ENCODE measurements around the gene CDS2.

The CDS2 gene

DNA sequence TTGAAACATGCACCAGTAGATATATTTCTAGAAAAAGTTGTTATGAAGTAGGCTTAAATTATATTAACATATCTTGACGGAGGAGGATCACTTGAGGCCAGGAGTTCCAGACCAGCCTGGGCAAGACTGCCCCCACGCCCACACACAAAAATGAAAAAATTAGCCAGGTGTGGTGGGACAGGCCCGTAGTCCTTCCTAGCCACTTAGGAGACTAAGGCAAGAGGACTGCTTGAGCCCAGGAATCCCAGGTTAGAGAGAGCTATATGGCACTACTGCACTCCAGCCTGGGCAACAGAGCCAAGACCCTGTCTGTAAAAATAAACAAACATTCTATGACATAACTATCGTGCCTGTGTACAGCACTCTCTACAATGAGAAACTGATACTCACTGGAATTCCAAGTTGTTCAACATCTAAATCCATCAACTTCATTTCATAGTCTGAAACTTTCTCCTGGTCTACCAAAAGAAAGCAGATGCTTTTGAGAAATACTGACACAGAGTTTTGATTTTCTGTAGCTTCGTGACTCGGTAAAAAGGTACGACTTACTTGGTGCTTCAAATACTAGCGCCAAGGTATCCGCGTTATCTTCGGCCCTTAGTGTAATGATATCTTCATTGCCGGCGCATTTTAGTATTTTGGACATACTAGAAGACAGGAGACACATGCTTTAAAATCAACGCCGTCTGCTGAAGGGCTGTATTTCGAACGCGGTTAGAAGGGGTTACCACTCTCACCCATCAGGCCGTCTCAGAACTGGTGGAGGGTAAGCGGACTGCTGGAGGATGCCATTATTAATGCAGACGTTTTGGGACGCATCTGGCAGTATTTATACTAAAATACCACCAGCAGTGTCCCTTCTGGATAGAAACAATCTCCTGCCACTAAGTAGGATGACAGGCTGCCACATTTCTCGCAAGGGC, 8.3 kb upstream of the CDS2 start:
- no peak for DNase-seq (ENCODE audit: extremely low spot score, insufficient read length, low read depth)
- peak; percentile 12 for FAIRE-seq

DNA sequence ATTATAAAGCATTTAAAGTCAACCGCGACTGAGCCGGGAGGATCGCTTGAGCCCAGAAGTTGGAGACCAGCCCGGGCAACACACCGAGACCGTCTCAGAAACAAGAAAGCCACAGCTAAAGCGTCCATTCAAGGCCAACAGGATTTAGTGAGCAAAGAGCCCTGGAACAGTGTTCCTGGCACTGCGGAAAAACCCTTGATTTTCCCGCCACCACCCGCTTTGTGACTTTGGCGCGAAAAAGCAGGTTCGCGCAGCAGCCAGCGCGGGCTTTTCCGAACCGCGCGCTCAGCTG, 7.7 kb upstream of the CDS2 start:
- no peak for FAIRE-seq

GRCh38 chr20:5119435-5120184, 7.2 kb upstream of the CDS2 start, which contains the start of gene PCNA:
Gene PCNA (minus strand): TSS chr20:5119958. CDS start chr20:5119798, 160 bp downstream.
- DNase-seq (ENCODE audit: extremely low spot score, insufficient read length, low read depth) (peak; percentile 93), FAIRE-seq (peak; percentile 99)

More for the DNA sequence above, 7.7 kb upstream of the CDS2 start:
- DNase-seq (ENCODE audit: extremely low spot score, insufficient read length, low read depth), result no peak

GRCh38 chr20:5120185-5120476, 6.7 kb upstream of the CDS2 start:
- no peak for DNase-seq (ENCODE audit: extremely low spot score, insufficient read length, low read depth)
- FAIRE-seq, result no peak

- DNase-seq (ENCODE audit: extremely low spot score, insufficient read length, low read depth), result no peak
- FAIRE-seq, result no peak
Observed at GRCh38 chr20:5122873-5123260, 3.9 kb upstream of the CDS2 start.

DNA sequence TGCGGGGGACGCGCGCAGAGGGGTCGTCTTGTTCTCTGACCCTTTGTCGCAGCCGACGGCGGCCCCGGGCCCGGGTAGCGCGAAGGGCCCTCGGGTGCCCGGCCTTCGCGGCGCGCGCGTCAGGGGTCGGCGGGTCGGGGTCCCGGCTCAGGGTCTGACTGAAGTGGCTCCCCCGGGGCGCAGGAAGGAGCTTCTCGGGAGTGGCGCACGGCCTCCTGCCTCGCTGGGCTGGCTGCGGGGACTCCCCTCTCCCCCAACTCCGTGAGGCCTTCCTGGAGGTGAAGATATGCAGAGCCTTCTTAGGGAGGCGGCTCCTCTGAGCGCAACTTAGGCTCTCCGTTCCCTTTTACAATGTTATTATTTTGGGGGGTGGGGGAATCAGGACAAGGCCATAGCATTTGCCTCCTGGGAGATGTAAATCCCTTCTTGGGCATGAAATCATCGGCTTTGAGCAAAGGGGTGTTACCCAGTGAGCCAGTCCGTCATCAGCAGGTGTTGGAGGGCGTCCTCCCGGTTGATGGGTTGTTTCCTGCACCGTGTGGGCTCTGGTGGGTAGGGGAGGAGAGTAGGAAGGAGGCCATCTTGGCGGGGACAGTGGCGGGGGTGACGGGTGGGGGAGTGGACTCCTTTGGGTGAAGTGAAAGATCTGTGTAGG, 523 bp downstream of the CDS2 start:
- FAIRE-seq (peak; percentile 83), DNase-seq (ENCODE audit: extremely low spot score, insufficient read length, low read depth) (no peak)

DNA sequence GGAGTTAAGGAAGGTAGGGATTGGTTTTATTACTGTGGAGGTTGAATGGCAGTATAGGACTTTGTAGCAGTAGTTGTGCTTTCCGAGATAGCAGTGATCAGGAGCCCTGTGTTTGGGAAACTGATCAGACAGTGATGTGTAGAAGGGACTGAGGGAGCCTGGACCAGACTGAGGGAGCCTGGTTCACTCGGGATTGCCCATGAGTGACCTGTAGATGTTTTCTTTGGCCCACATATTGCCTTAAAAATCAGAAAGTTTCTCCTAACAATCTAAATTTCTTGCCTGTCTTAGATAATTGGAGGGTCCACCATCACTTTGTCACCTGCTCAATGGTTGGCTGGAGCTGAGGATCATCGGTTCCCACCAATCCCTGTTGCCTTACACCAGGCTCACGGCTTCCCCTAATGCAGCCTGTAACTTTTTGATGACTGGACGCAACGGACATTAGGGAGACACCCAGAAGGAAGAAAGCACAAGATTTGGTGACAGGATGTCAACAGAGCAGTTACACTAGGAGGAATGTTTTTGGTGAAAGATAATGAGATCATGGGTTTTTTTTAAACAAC, 1.1 kb downstream of the CDS2 start:
- FAIRE-seq (no peak), DNase-seq (ENCODE audit: extremely low spot score, insufficient read length, low read depth) (no peak)

GRCh38 chr20:5128886-5129285, 2.1 kb downstream of the CDS2 start:
- FAIRE-seq (no peak), DNase-seq (ENCODE audit: extremely low spot score, insufficient read length, low read depth) (no peak)

- no peak for DNase-seq (ENCODE audit: extremely low spot score, insufficient read length, low read depth)
- FAIRE-seq, result no peak
Observed at GRCh38 chr20:5131502-5131901, 4.7 kb downstream of the CDS2 start.

DNA sequence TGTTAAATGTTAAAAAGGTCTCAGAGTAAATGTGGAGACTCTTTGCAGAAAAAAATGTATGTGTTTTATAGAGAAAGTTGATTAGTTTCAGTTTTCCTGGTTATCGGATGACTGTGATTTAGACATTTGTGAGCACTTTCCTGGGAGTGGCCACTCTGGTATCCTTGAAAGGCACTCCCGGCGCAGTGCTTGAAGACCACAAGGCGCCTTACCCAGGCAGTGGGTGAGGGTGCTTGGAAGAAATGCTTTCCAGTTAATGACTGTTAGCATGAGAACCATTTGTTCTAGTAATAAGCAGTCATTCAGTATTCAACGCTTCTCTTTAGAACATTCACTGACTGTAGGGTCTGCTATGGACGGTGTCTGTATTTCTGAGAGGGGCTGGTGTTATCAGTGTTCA, 7.2 kb downstream of the CDS2 start:
- DNase-seq (ENCODE audit: extremely low spot score, insufficient read length, low read depth), result no peak
- FAIRE-seq, result no peak

DNA sequence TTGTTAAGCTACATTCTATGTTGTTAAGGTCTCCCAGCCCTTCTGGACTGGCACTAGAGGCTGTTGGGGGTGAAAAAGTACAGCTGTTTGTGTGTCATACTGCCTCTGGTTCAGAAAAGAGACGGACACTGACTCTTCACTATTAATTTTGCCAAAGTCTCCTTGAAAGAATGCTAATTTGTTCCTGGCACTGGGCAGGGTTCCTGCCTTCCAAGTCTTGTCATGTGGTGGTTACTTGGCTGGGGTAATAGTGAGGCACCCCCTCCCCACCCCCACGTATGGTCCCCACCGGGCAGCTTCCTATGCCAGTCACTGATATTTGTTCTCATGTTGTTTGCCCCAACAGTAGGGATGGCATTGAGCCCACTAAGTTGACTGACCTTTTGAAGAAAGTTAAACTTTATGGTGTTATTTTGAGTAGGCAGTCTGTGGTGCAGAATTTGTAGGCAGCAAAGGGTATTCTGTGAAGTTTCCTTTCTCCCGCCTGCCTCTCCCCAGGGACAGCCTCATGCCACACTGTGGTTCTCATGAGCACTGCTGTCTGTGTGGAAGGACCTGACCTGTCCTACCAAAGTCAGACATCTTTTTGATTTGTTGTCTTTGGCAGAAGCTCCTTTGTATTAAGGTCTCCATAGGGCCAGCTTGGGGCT, 8.7 kb downstream of the CDS2 start:
- no peak for DNase-seq (ENCODE audit: extremely low spot score, insufficient read length, low read depth)
- no peak for FAIRE-seq

GRCh38 chr20:5136096-5136495, 9.3 kb downstream of the CDS2 start:
- no peak for FAIRE-seq
- DNase-seq (ENCODE audit: extremely low spot score, insufficient read length, low read depth), result no peak

- DNase-seq (ENCODE audit: extremely low spot score, insufficient read length, low read depth) (no peak), FAIRE-seq (no peak)
Observed at GRCh38 chr20:5140195-5140594, 13.4 kb downstream of the CDS2 start.

- no peak for FAIRE-seq
- no peak for DNase-seq (ENCODE audit: extremely low spot score, insufficient read length, low read depth)
Observed at GRCh38 chr20:5141615-5142014, 14.8 kb downstream of the CDS2 start.

DNA sequence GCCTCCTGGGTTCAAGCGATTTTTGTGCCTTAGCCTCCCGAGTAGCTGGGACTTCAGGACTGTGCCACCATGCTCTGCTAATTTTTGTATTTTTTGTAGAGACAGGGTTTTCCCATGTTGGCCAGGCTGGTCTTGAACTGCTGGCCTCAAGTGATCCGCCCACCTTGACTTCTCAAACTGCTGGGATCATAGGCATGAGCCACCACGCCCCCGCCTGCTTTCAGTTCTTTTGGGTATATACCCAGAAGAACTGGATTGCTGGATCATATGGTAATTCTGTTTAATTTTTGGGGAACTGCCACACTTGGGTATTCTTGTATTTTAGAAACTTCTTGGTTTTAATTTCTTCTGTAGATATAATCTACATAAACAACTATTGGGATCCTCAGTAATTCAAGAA, 17.0 kb downstream of the CDS2 start:
- DNase-seq (ENCODE audit: extremely low spot score, insufficient read length, low read depth) (no peak), FAIRE-seq (no peak)

DNA sequence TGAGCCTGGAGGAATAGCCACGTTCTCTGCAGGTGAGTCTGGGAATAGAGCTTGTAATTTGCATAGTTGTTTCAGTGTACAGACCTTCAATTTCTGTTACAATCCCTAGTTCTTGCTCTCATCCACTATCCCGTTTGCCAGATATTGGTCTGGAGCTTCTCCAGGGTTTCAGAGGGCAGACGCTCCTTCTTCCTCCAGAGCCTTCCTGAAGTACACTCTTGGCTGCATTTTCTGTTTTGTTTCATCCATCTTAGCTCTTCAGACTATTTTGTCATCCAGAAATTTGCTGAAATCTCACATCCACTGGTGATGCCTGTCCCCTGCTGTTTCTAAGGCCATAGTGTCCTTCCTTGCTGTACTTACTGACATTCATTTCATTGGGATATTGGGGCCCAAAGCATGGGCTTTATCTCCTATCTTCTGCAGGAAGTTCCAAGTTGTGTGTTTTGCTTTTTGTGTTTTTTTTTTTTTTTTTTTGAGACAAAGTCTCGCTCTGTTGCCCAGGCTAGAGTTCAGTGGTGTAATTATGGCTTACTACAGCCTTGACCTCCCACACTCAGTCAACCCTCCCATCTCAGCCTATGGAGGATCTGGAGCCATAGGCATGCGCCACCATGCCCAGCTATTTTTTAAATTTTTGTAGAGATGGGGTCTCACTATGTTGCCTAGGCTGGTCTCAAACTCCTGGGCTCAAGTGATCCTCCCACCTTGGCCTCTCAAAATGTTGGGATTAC, 18.7 kb downstream of the CDS2 start:
- FAIRE-seq (peak; percentile 21), DNase-seq (ENCODE audit: extremely low spot score, insufficient read length, low read depth) (no peak)

DNA sequence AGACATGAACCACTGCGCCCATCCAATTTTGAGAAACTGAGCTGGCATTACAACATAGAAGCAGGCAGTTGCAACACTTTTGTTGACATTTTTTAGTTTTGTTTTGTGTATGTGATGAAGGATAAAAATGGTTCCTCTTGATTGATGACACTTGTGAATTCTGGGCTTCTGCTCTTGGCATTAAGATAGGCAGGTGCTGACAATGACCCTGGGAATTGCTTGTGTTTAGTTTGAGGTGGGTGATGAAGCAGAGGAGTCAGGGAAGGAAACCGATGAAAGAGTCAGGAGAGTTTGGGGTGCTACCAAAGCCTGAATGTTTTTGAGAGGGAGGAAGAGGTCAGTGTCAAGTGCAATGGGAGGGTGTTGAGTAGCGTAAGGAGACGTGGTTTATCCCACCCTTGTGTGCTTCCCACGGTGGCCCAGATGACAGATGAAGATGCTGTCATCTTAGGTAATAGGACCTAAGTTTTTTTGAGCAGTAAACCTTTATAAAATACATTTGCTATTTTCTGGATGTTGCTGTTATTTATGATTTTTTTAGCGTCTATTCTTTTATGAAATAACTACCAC, 19.4 kb downstream of the CDS2 start:
- FAIRE-seq, result no peak

GRCh38 chr20:5146871-5147592, 20.2 kb downstream of the CDS2 start:
- peak; percentile 41 for FAIRE-seq
- no peak for DNase-seq (ENCODE audit: extremely low spot score, insufficient read length, low read depth)

More for the DNA sequence above, 19.4 kb downstream of the CDS2 start:
- DNase-seq (ENCODE audit: extremely low spot score, insufficient read length, low read depth), result no peak

- no peak for FAIRE-seq
- DNase-seq (ENCODE audit: extremely low spot score, insufficient read length, low read depth), result no peak
Observed at GRCh38 chr20:5148581-5148980, 21.8 kb downstream of the CDS2 start.

Measured in GM18507 (cell line).